ENCODE data around the gene SLC25A11. TPM values are rescaled to one million over a fixed set of nuclear protein-coding genes. Genes with fewer than 3 reads are reported as not detected.

SLC25A11 gene
- total and polyA plus RNA-seq, 7 donors = 97.1 to 225 (median 128) TPM

GRCh38 chr17:4948166-4948930, 8.5 kb upstream of the SLC25A11 start, which contains the start of gene PFN1:
Gene PFN1, minus strand, starts transcription at chr17:4948530. Its CDS starts 136 bp downstream, at chr17:4948394.
- peaks cover 0 to 36% of the 10 kb centered on the region in 2 donors for H3K36me3 ChIP-seq (ENCODE audit: insufficient read depth in 1 of 2, low read depth in 1 of 2)
- WGBS, 3 donors = 0% methylated on average over 33 to 58 of the region's 59 CpGs
- DNase-seq (peak; percentile 91 to 95), ATAC-seq (peak; percentile 64 to 67 (median 66))
- intact Hi-C loops (cut with DNase I) = loop anchor here in 1 of 2 donors (1.0 kb wide), 1 partner anchor 19 kb away; the partner anchor contains the start of gene SPAG7
- no peaks in the 10 kb centered on the region for H3K27me3 ChIP-seq (ENCODE audit: insufficient read depth in 3 of 3, low read length in 2 of 3)
- no peak for TF ChIP-seq CTCF (IDR thresholded peaks at IDR 0.05)
- peaks cover 35% of the 10 kb centered on the region for H3K4me1 ChIP-seq
- H3K27ac ChIP-seq = peak within 1 kb of the TSS; percentile 96
- H3K4me3 ChIP-seq = peak within 1 kb of the TSS; percentile 97
- H3K9me3 ChIP-seq = no peaks in the 10 kb centered on the region

- H3K4me1 ChIP-seq = peaks cover 33% of the 10 kb centered on the region
- H3K27me3 ChIP-seq (ENCODE audit: insufficient read depth in 3 of 3, low read length in 2 of 3) = no peaks in the 10 kb centered on the region
- TF ChIP-seq CTCF (IDR thresholded peaks at IDR 0.05) = no peak
- peak; percentile 8 to 33 (median 30) for ATAC-seq
- peaks cover 0 to 43% of the 10 kb centered on the region in 2 donors for H3K36me3 ChIP-seq (ENCODE audit: insufficient read depth in 1 of 2, low read depth in 1 of 2)
- intact Hi-C loops (cut with DNase I) = loop anchor here in 1 of 2 donors (1.0 kb wide), 1 partner anchor 20 kb away; the partner anchor contains the start of gene SPAG7
- peak overlapping the region; percentile 97 for H3K4me3 ChIP-seq
- DNase-seq = peak; percentile 72 to 78
- peak overlapping the region; percentile 96 for H3K27ac ChIP-seq
- WGBS, 3 donors = 1 to 3% (median 1%) methylated on average over 27 to 56 of the region's 56 CpGs
- H3K9me3 ChIP-seq = no peaks in the 10 kb centered on the region
These were observed 7.7 kb upstream of the SLC25A11 start for GRCh38 chr17:4947411-4948165.

GRCh38 chr17:4947010-4947410, 7.2 kb upstream of the SLC25A11 start:
- Histone ChIP-seq H3K36me3 (ENCODE audit: insufficient read depth in 1 of 2, low read depth in 1 of 2) (peaks cover 0 to 49% of the 10 kb centered on the region in 2 donors), H3K4me1 (peaks cover 33% of the 10 kb centered on the region), H3K4me3 (peak overlapping the region; percentile 97), H3K27ac (peak overlapping the region; percentile 96), H3K27me3 (ENCODE audit: insufficient read depth in 3 of 3, low read length in 2 of 3) (no peaks in the 10 kb centered on the region), H3K9me3 (no peaks in the 10 kb centered on the region)
- WGBS, 3 donors = 15 to 27% (median 18%) methylated on average over 7 of the region's 7 CpGs
- ATAC-seq = no peak
- intact Hi-C loops (cut with DNase I) = no loop called here
- no peak for TF ChIP-seq CTCF (IDR thresholded peaks at IDR 0.05)
- peak in 1 of 2 donors; percentile 46 for DNase-seq

GRCh38 chr17:4946312-4946976, 6.6 kb upstream of the SLC25A11 start:
- DNase-seq = no peak
- WGBS, 3 donors = 19 to 27% (median 20%) methylated on average over 16 of the region's 16 CpGs
- peaks cover 0 to 51% of the 10 kb centered on the region in 2 donors for H3K36me3 ChIP-seq (ENCODE audit: insufficient read depth in 1 of 2, low read depth in 1 of 2)

More at GRCh38 chr17:4946312-4946976, 6.6 kb upstream of the SLC25A11 start:
- intact Hi-C loops (cut with DNase I) = no loop called here
- peaks cover 36% of the 10 kb centered on the region for H3K4me1 ChIP-seq
- H3K27me3 ChIP-seq (ENCODE audit: insufficient read depth in 3 of 3, low read length in 2 of 3) = no peaks in the 10 kb centered on the region
- H3K4me3 ChIP-seq = peak overlapping the region; percentile 97
- no peak for TF ChIP-seq CTCF (IDR thresholded peaks at IDR 0.05)
- ATAC-seq = no peak
- H3K27ac ChIP-seq = peak overlapping the region; percentile 96
- no peaks in the 10 kb centered on the region for H3K9me3 ChIP-seq
